Osteoblast (primary cell): ENCODE measurements around the gene ZNF592. TPM values are rescaled to one million over a fixed set of nuclear protein-coding genes. Genes with fewer than 3 reads are reported as not detected.

Experiments used
- DNase-seq: peaks from one replicate; pipeline ENCODE4 v3.0.0; 2011; ENCODE audit warnings: low spot score, mixed read lengths; ENCODE audit not compliant: insufficient read length; ENCODE audit errors: missing footprints
- H2AFZ ChIP-seq: 2 replicates; pipeline ENCODE4 v1.6.0; 2011; ENCODE audit warnings: mild to moderate bottlenecking, low read length
- H3K27ac ChIP-seq: 2 replicates; pipeline ENCODE4 v1.5.1; 2011; ENCODE audit warnings: mild to moderate bottlenecking, low read depth, low read length, moderate library complexity
- H3K27me3 ChIP-seq: 2 replicates; pipeline ENCODE4 v1.6.0; 2012; ENCODE audit warnings: mild to moderate bottlenecking, control low read depth, inconsistent platforms, low read length, moderate library complexity; ENCODE audit not compliant: insufficient read depth
- H3K36me3 ChIP-seq: 2 replicates; pipeline ENCODE4 v1.5.1; 2011; ENCODE audit warnings: mild to moderate bottlenecking, low read length, control low read depth, moderate library complexity; ENCODE audit not compliant: insufficient read depth
- H3K4me1 ChIP-seq: 2 replicates; pipeline ENCODE4 v1.5.1; 2011; ENCODE audit warnings: mild to moderate bottlenecking, low read length, control low read depth, moderate library complexity; ENCODE audit not compliant: insufficient read depth
- H3K4me2 ChIP-seq: 2 replicates; pipeline ENCODE4 v1.6.0; 2011; ENCODE audit warnings: mild to moderate bottlenecking, low read length; ENCODE audit not compliant: insufficient read depth
- H3K4me3 ChIP-seq: fragments of 200-600 bp; sonication (generic); 3 replicates; pipeline ENCODE4 v1.5.1; 2012; ENCODE audit warnings: mild to moderate bottlenecking, low read length, inconsistent platforms; ENCODE audit not compliant: insufficient read depth
- H3K79me2 ChIP-seq: 2 replicates; pipeline ENCODE4 v1.6.0; 2012; ENCODE audit warnings: mild to moderate bottlenecking, low read length, control low read depth, inconsistent platforms; ENCODE audit not compliant: insufficient read depth
- H3K9me3 ChIP-seq: 2 replicates; pipeline ENCODE4 v1.5.1; 2011; ENCODE audit warnings: low read depth, low read length, control low read depth
- H4K20me1 ChIP-seq: 2 replicates; pipeline ENCODE4 v1.6.0; 2012; ENCODE audit warnings: mild to moderate bottlenecking, low read length, control low read depth; ENCODE audit not compliant: insufficient read depth
- CTCF ChIP-seq: IDR thresholded peaks from 2 replicates; pipeline ENCODE4 v1.5.1; 2011; ENCODE audit warnings: mild to moderate bottlenecking, low read depth, low read length, moderate library complexity; ENCODE audit errors: extremely low read depth
- total RNA-seq: library from RNA; depleted of rRNA; stranded (reverse); fragments of >200 nt; gene quantifications from 2 replicates; pipeline ENCODE4 v1.2.3, GENCODE V29; 2012

The ZNF592 gene
- total RNA-seq, 1 donor, result 11.2 TPM

GRCh38 chr15:84798436-84798946 is 50.1 kb downstream of the ZNF592 start:
- no peak overlapping the region for H3K4me3 ChIP-seq
- H3K27ac ChIP-seq, result peak overlapping the region; percentile 90
- no peaks in the 10 kb centered on the region for H3K27me3 ChIP-seq
- DNase-seq, result no peak
- no peak overlapping the region for H3K4me2 ChIP-seq
- peaks cover 43% of the 10 kb centered on the region for H3K36me3 ChIP-seq
- no peak for TF ChIP-seq CTCF
- peaks cover 43% of the 10 kb centered on the region for H3K79me2 ChIP-seq
- peaks cover 16% of the 10 kb centered on the region for H3K4me1 ChIP-seq
- H3K9me3 ChIP-seq, result no peaks in the 10 kb centered on the region
- no peak overlapping the region for H2AFZ ChIP-seq
- peaks cover 3% of the 10 kb centered on the region for H4K20me1 ChIP-seq

GRCh38 chr15:84799511-84800187 is 51.3 kb downstream of the ZNF592 start:
- H3K79me2 ChIP-seq, result peaks cover 33% of the 10 kb centered on the region
- H3K4me2 ChIP-seq, result no peak overlapping the region
- DNase-seq, result no peak
- H3K27me3 ChIP-seq, result no peaks in the 10 kb centered on the region
- H4K20me1 ChIP-seq, result peaks cover 3% of the 10 kb centered on the region
- H3K36me3 ChIP-seq, result peaks cover 52% of the 10 kb centered on the region
- H3K9me3 ChIP-seq, result no peaks in the 10 kb centered on the region
- H2AFZ ChIP-seq, result no peak overlapping the region
- peaks cover 16% of the 10 kb centered on the region for H3K4me1 ChIP-seq
- H3K27ac ChIP-seq, result peak overlapping the region; percentile 90
- no peak overlapping the region for H3K4me3 ChIP-seq
- TF ChIP-seq CTCF, result no peak

GRCh38 chr15:84800365-84800806 is 52.0 kb downstream of the ZNF592 start:
- Histone ChIP-seq H3K27ac (no peak overlapping the region), H3K4me2 (no peak overlapping the region), H4K20me1 (peaks cover 3% of the 10 kb centered on the region), H3K36me3 (peaks cover 56% of the 10 kb centered on the region), H3K9me3 (no peaks in the 10 kb centered on the region), H2AFZ (no peak overlapping the region), H3K27me3 (no peaks in the 10 kb centered on the region), H3K79me2 (peaks cover 30% of the 10 kb centered on the region), H3K4me1 (peaks cover 16% of the 10 kb centered on the region), H3K4me3 (no peak overlapping the region)
- no peak for TF ChIP-seq CTCF
- no peak for DNase-seq

GRCh38 chr15:84804005-84804900 is 55.9 kb downstream of the ZNF592 start:
- no peak for TF ChIP-seq CTCF
- Histone ChIP-seq H3K4me3 (no peak overlapping the region), H3K27ac (no peak overlapping the region), H3K79me2 (peaks cover 5% of the 10 kb centered on the region), H3K27me3 (no peaks in the 10 kb centered on the region), H3K36me3 (peaks cover 52% of the 10 kb centered on the region), H3K9me3 (no peaks in the 10 kb centered on the region), H4K20me1 (no peaks in the 10 kb centered on the region), H3K4me2 (no peak overlapping the region), H2AFZ (no peak overlapping the region), H3K4me1 (no peaks in the 10 kb centered on the region)
- no peak for DNase-seq
